K562 (cell line): ENCODE measurements around the gene CELF4.

Source experiments
- ATF7 ChIP-seq: fragments of 450-650 bp; IDR thresholded peaks from 2 replicates; pipeline ENCODE4 v1.7.1; 2014; ENCODE audit warnings: mild to moderate bottlenecking, moderate library complexity
- CTCF ChIP-seq, 3 experiments: IDR thresholded peaks in 2 of 3; conservative IDR thresholded peaks in 1 of 3; 2 replicates each; pipeline ENCODE4 v1.5.1; 2011 to 2012; ENCODE audit warnings: low read length in 3 of 3, mild to moderate bottlenecking in 3 of 3, control low read depth in 2 of 3, improper control_type of control experiment in 1 of 3, inconsistent platforms in 1 of 3, low read depth in 1 of 3, mixed read lengths in 1 of 3, moderate library complexity in 1 of 3; ENCODE audit not compliant: insufficient read depth in 2 of 3
- POLR2A ChIP-seq: fragments of 450-650 bp; conservative IDR thresholded peaks from 2 replicates; pipeline ENCODE4 v1.6.1; 2016

- TF ChIP-seq ATF7 (no peak), POLR2A (no peak), CTCF (IDR thresholded peaks at IDR 0.05 in 2 of 3, conservative IDR thresholded peaks at IDR 0.05 in 1 of 3; ENCODE audit: insufficient read depth in 2 of 3, low read depth in 1 of 3, low read length in 3 of 3) (no peak)
Observed at GRCh38 chr18:37590346-37590745, 24.7 kb upstream of the CELF4 start.
